OCI-LY7 (cell line): ENCODE data around the gene ABCG8. TPM values are rescaled to one million over a fixed set of nuclear protein-coding genes. Genes with fewer than 3 reads are reported as not detected.
"Not testable (repeated sequence)": the region's sequence is repeated elsewhere in the genome, so short reads cannot be mapped to it uniquely, and the experiment has no call there.

ENCODE experiments used
- BruUV-seq: library from RNA; stranded (reverse); fragments of 400-500 nt; replicated peaks from 2 replicates; lab custom pipeline; 2021; lab: Mats Ljungman, UMichigan
- CTCF ChIA-PET: fragments of 300-600 bp; sonication (Branson Sonifier 250); formaldehyde crosslinking; loops from one replicate; lab custom pipeline; 2022; ENCODE audit warnings: antibody characterized with exemption; ENCODE audit not compliant: unreplicated experiment; lab: Charles Lee
- POLR2A ChIA-PET: fragments of 300-600 bp; sonication (Branson Sonifier 250); formaldehyde crosslinking; loops from one replicate; lab custom pipeline; 2022; ENCODE audit warnings: antibody characterized with exemption; lab: Charles Lee
- DNase-seq: peaks from one replicate; pipeline ENCODE4 v3.0.0-alpha.2; 2015; ENCODE audit warnings: low spot score
- H2AFZ ChIP-seq: fragments of 200-600 bp; sonication (generic), shearing (Covaris generic); 2 replicates; pipeline ENCODE4 v1.6.1; 2014; ENCODE audit warnings: mild to moderate bottlenecking, antibody characterized with exemption, low read length, moderate library complexity
- H3K27ac ChIP-seq: fragments of 200-600 bp; sonication (generic); 2 replicates; pipeline ENCODE4 v1.5.1; 2014; ENCODE audit warnings: mixed run types, low read depth, mild to moderate bottlenecking, moderate library complexity, low read length, inconsistent platforms; ENCODE audit not compliant: poor library complexity, severe bottlenecking
- H3K36me3 ChIP-seq: fragments of 200-600 bp; sonication (generic); 2 replicates; pipeline ENCODE4 v1.6.1; 2014; ENCODE audit warnings: mild to moderate bottlenecking, antibody characterized with exemption, low read length, moderate library complexity, mixed read lengths; ENCODE audit not compliant: insufficient read depth
- H3K4me1 ChIP-seq: fragments of 200-600 bp; sonication (generic); 2 replicates; pipeline ENCODE4 v1.5.1; 2014; ENCODE audit warnings: mild to moderate bottlenecking, low read length; ENCODE audit not compliant: insufficient read depth, poor library complexity, severe bottlenecking
- H3K4me2 ChIP-seq: fragments of 200-600 bp; sonication (generic); 2 replicates; pipeline ENCODE4 v1.6.1; 2014; ENCODE audit warnings: mild to moderate bottlenecking, low read length
- H3K4me3 ChIP-seq: fragments of 200-600 bp; sonication (generic); 2 replicates; pipeline ENCODE4 v1.5.1; 2014; ENCODE audit warnings: mild to moderate bottlenecking, low read depth, low read length; ENCODE audit not compliant: poor library complexity, severe bottlenecking
- H3K79me2 ChIP-seq: fragments of 200-600 bp; sonication (generic); 2 replicates; pipeline ENCODE4 v1.6.1; 2016; ENCODE audit warnings: low read depth, mild to moderate bottlenecking, low read length, moderate library complexity, mixed read lengths; ENCODE audit not compliant: insufficient read depth
- H3K9me2 ChIP-seq: fragments of 200-600 bp; sonication (generic); 2 replicates; pipeline ENCODE4 v1.6.1; 2016; ENCODE audit warnings: mild to moderate bottlenecking, low read length, mixed read lengths; ENCODE audit not compliant: insufficient read depth
- H3K9me3 ChIP-seq: fragments of 200-600 bp; sonication (generic); 2 replicates; pipeline ENCODE4 v1.6.1; 2014; ENCODE audit warnings: mild to moderate bottlenecking, mixed run types, low read length, mixed read lengths
- H4K20me1 ChIP-seq: fragments of 200-600 bp; sonication (generic); 2 replicates; pipeline ENCODE4 v1.6.1; 2014; ENCODE audit warnings: mild to moderate bottlenecking, antibody characterized with exemption, low read length, moderate library complexity, mixed read lengths; ENCODE audit not compliant: insufficient read depth
- CTCF ChIP-seq: fragments of 200-600 bp; sonication (generic); conservative IDR thresholded peaks from 2 replicates; pipeline ENCODE4 v1.5.1; 2014; ENCODE audit warnings: mild to moderate bottlenecking, antibody characterized with exemption, low read length, moderate library complexity, mixed read lengths
- EZH2phosphoT487 ChIP-seq: fragments of 200-600 bp; sonication (generic); IDR thresholded peaks from 2 replicates; pipeline ENCODE4 v1.6.1; 2018; ENCODE audit warnings: low read depth, borderline replicate concordance, mild to moderate bottlenecking, mixed run types, antibody characterized with exemption, low read length, moderate library complexity, mixed read lengths
- intact Hi-C: fragments of 100-400 bp; cut with micrococcal nuclease; formaldehyde crosslinking; loops from one replicate; pipeline ENCODE4 v1.10.0; 2022; ENCODE audit not compliant: unreplicated experiment
- total RNA-seq, 2 experiments: library from RNA; depleted of rRNA in 1 of 2; stranded (reverse); fragments of >200 nt in 1 of 2; shearing (Covaris generic) in 1 of 2; gene quantifications; 2 replicates each; pipeline ENCODE4 v1.2.3, GENCODE V29; 2014 to 2022

The ABCG8 gene
- total RNA-seq, 2 experiments from 2014 or later, result not detected

- Histone ChIP-seq H3K9me3 (no peaks in the 10 kb centered on the region), H3K36me3 (peaks cover 92% of the 10 kb centered on the region), H4K20me1 (no peaks in the 10 kb centered on the region), H3K4me1 (no peaks in the 10 kb centered on the region), H2AFZ (no peak overlapping the region), H3K4me2 (no peak overlapping the region), H3K9me2 (no peaks in the 10 kb centered on the region), H3K79me2 (no peaks in the 10 kb centered on the region), H3K27ac (no peak overlapping the region), H3K4me3 (no peak overlapping the region)
- no peak for TF ChIP-seq EZH2phosphoT487
- TF ChIP-seq CTCF, result no peak
- POLR2A ChIA-PET, result no interaction called here
- CTCF ChIA-PET, result no interaction called here
- DNase-seq, result no peak
- BruUV-seq, result no TSS peak
- intact Hi-C loops, result no loop called here
These were observed 66.6 kb downstream of the ABCG8 start for GRCh38 chr2:43905371-43905803.

GRCh38 chr2:43905871-43906270, 67.1 kb downstream of the ABCG8 start:
- no peak overlapping the region for H2AFZ ChIP-seq
- no peak overlapping the region for H3K4me3 ChIP-seq
- H3K4me1 ChIP-seq, result no peaks in the 10 kb centered on the region
- BruUV-seq, result no TSS peak
- H3K9me3 ChIP-seq, result no peaks in the 10 kb centered on the region
- intact Hi-C loops, result no loop called here
- ChIA-PET CTCF (no interaction called here), POLR2A (interaction anchor here (0.6 kb wide), 1 partner anchor 1354 kb away, joined by 3 read pairs; no protein-coding TSS in a partner anchor)
- no peak overlapping the region for H3K27ac ChIP-seq
- DNase-seq, result no peak
- no peaks in the 10 kb centered on the region for H4K20me1 ChIP-seq
- H3K79me2 ChIP-seq, result no peaks in the 10 kb centered on the region
- H3K9me2 ChIP-seq, result no peaks in the 10 kb centered on the region
- H3K36me3 ChIP-seq, result peaks cover 92% of the 10 kb centered on the region
- no peak overlapping the region for H3K4me2 ChIP-seq
- TF ChIP-seq EZH2phosphoT487 (no peak), CTCF (no peak)

GRCh38 chr2:43906448-43907109, 67.8 kb downstream of the ABCG8 start:
- H4K20me1 ChIP-seq, result no peaks in the 10 kb centered on the region
- BruUV-seq, result no TSS peak
- H3K36me3 ChIP-seq, result peaks cover 92% of the 10 kb centered on the region
- ChIA-PET CTCF (no interaction called here), POLR2A (interaction anchor here (0.6 kb wide), 1 partner anchor 1353 kb away, joined by 3 read pairs; no protein-coding TSS in a partner anchor)
- TF ChIP-seq EZH2phosphoT487 (no peak), CTCF (no peak)
- no peak overlapping the region for H2AFZ ChIP-seq
- H3K4me3 ChIP-seq, result no peak overlapping the region
- H3K4me2 ChIP-seq, result no peak overlapping the region
- no peaks in the 10 kb centered on the region for H3K9me2 ChIP-seq
- no peak for DNase-seq
- no peaks in the 10 kb centered on the region for H3K79me2 ChIP-seq
- intact Hi-C loops, result no loop called here
- H3K9me3 ChIP-seq, result no peaks in the 10 kb centered on the region
- H3K27ac ChIP-seq, result no peak overlapping the region
- no peaks in the 10 kb centered on the region for H3K4me1 ChIP-seq

- DNase-seq, H3K4me3 ChIP-seq, H3K4me2 ChIP-seq, H3K9me3 ChIP-seq, CTCF ChIA-PET, H2AFZ ChIP-seq, BruUV-seq, H3K4me1 ChIP-seq, H4K20me1 ChIP-seq, H3K79me2 ChIP-seq, H3K27ac ChIP-seq, intact Hi-C loops, H3K9me2 ChIP-seq: not testable (repeated sequence)
- POLR2A ChIA-PET, result interaction anchor here (0.7 kb wide), 2 partner anchors 177 to 823 kb away, joined by 6 to 8 read pairs; no protein-coding TSS in a partner anchor
- H3K36me3 ChIP-seq, result peaks cover 91% of the 10 kb centered on the region
These were observed 72.5 kb downstream of the ABCG8 start for GRCh38 chr2:43911136-43911790.
